Esophagus squamous epithelium (tissue), 4 donors: ENCODE measurements around the gene EGFR.

Source experiments
- CTCF ChIP-seq, 6 experiments: fragments of 450-650 bp in 4 of 6; fragments of 200-600 bp in 2 of 6; sonication (generic) in 2 of 6; IDR thresholded peaks; one replicate each; pipeline ENCODE4 v1.5.1; 2016 to 2019; ENCODE audit warnings: antibody characterized with exemption in 6 of 6, mild to moderate bottlenecking in 4 of 6, moderate library complexity in 4 of 6
- POLR2A ChIP-seq, 4 donors: fragments of 450-650 bp; IDR thresholded peaks; one replicate each; pipeline ENCODE4 v1.6.1; 2017; ENCODE audit warnings: antibody characterized with exemption in 4 of 4, mild to moderate bottlenecking in 4 of 4, moderate library complexity in 3 of 4

- no peak for TF ChIP-seq POLR2A (IDR thresholded peaks at IDR 0.05)
- no peak for TF ChIP-seq CTCF (IDR thresholded peaks at IDR 0.05)
These were observed 138.3 kb downstream of the EGFR start for GRCh38 chr7:55156919-55157763.
